Liver (tissue), 3 donors: ENCODE results near the gene MUC6.

Experiments
- EGR1 ChIP-seq, 2 donors: IDR thresholded peaks; 2 replicates each; pipeline ENCODE4 v1.6.1; 2016 to 2018; ENCODE audit warnings: antibody characterized with exemption in 2 of 2, low read depth in 2 of 2
- HNF4A ChIP-seq, 2 donors: conservative IDR thresholded peaks; 2 replicates each; pipeline ENCODE4 v1.6.1; 2016; ENCODE audit warnings: antibody characterized with exemption in 2 of 2, mild to moderate bottlenecking in 2 of 2
- HNF4G ChIP-seq: IDR thresholded peaks from 2 replicates; pipeline ENCODE4 v1.6.1; 2016; ENCODE audit warnings: antibody characterized with exemption
- MAX ChIP-seq: IDR thresholded peaks from 2 replicates; pipeline ENCODE4 v1.6.1; 2016; ENCODE audit warnings: antibody characterized with exemption
- NR2F2 ChIP-seq: IDR thresholded peaks from 2 replicates; pipeline ENCODE4 v1.6.1; 2016; ENCODE audit warnings: antibody characterized with exemption
- RAD21 ChIP-seq, 2 donors: IDR thresholded peaks; 2 replicates each; pipeline ENCODE4 v1.6.1; 2016; ENCODE audit warnings: antibody characterized with exemption in 2 of 2, mild to moderate bottlenecking in 2 of 2
- SP1 ChIP-seq: IDR thresholded peaks from 2 replicates; pipeline ENCODE4 v1.6.1; 2018; ENCODE audit warnings: antibody characterized with exemption, mild to moderate bottlenecking
- TAF1 ChIP-seq: conservative IDR thresholded peaks from 2 replicates; pipeline ENCODE4 v1.6.1; 2016; ENCODE audit warnings: antibody characterized with exemption, mild to moderate bottlenecking
- YY1 ChIP-seq: IDR thresholded peaks from 2 replicates; pipeline ENCODE4 v1.6.1; 2016; ENCODE audit warnings: antibody characterized with exemption, mild to moderate bottlenecking
- TF ChIP-seq, protein P1 (sequence below): fragments of 150-350 bp; IDR thresholded peaks from 2 replicates; pipeline ENCODE4 v1.5.1; 2017; ENCODE audit warnings: improper control_type of control experiment, low read depth, low read length; ENCODE audit not compliant: missing input control
- TF ChIP-seq, protein P2 (sequence below): IDR thresholded peaks from 2 replicates; pipeline ENCODE4 v1.6.1; 2016; ENCODE audit warnings: antibody characterized with exemption
- TF ChIP-seq, protein P3 (sequence below): IDR thresholded peaks from 2 replicates; pipeline ENCODE4 v1.6.1; 2016; ENCODE audit warnings: antibody characterized with exemption, mild to moderate bottlenecking
- donor health status: healthy.
- donor health status: healthy.

GRCh38 chr11:1075341-1075911, 38.9 kb upstream of the MUC6 start:
- TF ChIP-seq, protein P1, sequence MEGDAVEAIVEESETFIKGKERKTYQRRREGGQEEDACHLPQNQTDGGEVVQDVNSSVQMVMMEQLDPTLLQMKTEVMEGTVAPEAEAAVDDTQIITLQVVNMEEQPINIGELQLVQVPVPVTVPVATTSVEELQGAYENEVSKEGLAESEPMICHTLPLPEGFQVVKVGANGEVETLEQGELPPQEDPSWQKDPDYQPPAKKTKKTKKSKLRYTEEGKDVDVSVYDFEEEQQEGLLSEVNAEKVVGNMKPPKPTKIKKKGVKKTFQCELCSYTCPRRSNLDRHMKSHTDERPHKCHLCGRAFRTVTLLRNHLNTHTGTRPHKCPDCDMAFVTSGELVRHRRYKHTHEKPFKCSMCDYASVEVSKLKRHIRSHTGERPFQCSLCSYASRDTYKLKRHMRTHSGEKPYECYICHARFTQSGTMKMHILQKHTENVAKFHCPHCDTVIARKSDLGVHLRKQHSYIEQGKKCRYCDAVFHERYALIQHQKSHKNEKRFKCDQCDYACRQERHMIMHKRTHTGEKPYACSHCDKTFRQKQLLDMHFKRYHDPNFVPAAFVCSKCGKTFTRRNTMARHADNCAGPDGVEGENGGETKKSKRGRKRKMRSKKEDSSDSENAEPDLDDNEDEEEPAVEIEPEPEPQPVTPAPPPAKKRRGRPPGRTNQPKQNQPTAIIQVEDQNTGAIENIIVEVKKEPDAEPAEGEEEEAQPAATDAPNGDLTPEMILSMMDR: no peak
- TF ChIP-seq RAD21 (IDR thresholded peaks at IDR 0.05) (no peak), YY1 (no peak), HNF4G (no peak), MAX (no peak), TAF1 (no peak), EGR1 (IDR thresholded peaks at IDR 0.05; ENCODE audit: low read depth in 2 of 2) (no peak), SP1 (no peak), NR2F2 (no peak), HNF4A (conservative IDR thresholded peaks at IDR 0.05) (no peak)
- TF ChIP-seq, protein P2, sequence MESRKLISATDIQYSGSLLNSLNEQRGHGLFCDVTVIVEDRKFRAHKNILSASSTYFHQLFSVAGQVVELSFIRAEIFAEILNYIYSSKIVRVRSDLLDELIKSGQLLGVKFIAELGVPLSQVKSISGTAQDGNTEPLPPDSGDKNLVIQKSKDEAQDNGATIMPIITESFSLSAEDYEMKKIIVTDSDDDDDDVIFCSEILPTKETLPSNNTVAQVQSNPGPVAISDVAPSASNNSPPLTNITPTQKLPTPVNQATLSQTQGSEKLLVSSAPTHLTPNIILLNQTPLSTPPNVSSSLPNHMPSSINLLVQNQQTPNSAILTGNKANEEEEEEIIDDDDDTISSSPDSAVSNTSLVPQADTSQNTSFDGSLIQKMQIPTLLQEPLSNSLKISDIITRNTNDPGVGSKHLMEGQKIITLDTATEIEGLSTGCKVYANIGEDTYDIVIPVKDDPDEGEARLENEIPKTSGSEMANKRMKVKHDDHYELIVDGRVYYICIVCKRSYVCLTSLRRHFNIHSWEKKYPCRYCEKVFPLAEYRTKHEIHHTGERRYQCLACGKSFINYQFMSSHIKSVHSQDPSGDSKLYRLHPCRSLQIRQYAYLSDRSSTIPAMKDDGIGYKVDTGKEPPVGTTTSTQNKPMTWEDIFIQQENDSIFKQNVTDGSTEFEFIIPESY: no peak
- TF ChIP-seq, protein P3, sequence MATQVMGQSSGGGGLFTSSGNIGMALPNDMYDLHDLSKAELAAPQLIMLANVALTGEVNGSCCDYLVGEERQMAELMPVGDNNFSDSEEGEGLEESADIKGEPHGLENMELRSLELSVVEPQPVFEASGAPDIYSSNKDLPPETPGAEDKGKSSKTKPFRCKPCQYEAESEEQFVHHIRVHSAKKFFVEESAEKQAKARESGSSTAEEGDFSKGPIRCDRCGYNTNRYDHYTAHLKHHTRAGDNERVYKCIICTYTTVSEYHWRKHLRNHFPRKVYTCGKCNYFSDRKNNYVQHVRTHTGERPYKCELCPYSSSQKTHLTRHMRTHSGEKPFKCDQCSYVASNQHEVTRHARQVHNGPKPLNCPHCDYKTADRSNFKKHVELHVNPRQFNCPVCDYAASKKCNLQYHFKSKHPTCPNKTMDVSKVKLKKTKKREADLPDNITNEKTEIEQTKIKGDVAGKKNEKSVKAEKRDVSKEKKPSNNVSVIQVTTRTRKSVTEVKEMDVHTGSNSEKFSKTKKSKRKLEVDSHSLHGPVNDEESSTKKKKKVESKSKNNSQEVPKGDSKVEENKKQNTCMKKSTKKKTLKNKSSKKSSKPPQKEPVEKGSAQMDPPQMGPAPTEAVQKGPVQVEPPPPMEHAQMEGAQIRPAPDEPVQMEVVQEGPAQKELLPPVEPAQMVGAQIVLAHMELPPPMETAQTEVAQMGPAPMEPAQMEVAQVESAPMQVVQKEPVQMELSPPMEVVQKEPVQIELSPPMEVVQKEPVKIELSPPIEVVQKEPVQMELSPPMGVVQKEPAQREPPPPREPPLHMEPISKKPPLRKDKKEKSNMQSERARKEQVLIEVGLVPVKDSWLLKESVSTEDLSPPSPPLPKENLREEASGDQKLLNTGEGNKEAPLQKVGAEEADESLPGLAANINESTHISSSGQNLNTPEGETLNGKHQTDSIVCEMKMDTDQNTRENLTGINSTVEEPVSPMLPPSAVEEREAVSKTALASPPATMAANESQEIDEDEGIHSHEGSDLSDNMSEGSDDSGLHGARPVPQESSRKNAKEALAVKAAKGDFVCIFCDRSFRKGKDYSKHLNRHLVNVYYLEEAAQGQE: no peak
